GM19099 (cell line): ENCODE data around the gene ZNF207.

Source experiments
- POLR2A ChIP-seq: IDR thresholded peaks from 3 replicates; pipeline ENCODE4 v1.6.1; 2011; ENCODE audit warnings: low read depth; ENCODE audit not compliant: insufficient read length; ENCODE audit errors: extremely low read depth

Gene ZNF207

GRCh38 chr17:32327911-32328310 is 22.0 kb upstream of the ZNF207 start:
- TF ChIP-seq POLR2A: no peak

DNA sequence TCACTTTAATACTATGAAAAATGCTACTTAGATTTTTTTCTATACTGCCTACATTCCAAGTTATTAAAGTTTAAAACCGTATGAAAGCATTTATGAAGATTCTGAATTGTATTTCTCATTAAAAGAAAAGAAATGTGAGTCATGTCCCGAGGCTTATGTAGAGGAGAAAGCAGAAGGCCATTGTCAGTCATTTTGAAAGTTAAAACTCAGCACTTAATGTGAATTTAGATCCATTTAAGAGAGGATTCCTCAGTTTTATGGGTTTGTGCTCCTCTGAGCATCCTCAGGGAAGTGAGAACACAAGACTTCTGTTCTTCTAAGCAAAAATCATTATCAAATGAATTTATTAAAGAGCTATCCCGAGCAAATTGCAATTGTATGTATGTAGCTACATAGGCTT is 19.8 kb upstream of the ZNF207 start:
- no peak for TF ChIP-seq POLR2A

- no peak for TF ChIP-seq POLR2A
These were observed 18.5 kb upstream of the ZNF207 start for GRCh38 chr17:32331243-32332040.

DNA sequence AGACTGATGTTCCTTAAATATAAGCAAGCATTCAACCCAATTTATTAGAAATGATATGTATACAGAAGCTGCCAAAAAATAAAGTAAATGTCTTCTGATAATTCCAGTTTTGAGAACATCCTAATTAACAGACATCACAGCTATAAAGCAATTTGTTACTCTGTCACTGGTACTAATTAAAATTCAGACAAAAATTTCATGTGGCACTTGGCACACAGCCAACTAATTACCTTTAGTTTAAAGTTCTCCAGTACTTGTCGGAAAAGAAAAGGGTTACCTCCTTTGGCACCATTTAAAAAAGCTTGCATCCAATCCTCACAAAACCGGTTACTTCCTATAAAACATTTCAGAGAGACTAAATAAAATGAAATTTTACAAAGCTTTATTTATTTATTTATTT is 16.8 kb upstream of the ZNF207 start:
- no peak for TF ChIP-seq POLR2A

DNA sequence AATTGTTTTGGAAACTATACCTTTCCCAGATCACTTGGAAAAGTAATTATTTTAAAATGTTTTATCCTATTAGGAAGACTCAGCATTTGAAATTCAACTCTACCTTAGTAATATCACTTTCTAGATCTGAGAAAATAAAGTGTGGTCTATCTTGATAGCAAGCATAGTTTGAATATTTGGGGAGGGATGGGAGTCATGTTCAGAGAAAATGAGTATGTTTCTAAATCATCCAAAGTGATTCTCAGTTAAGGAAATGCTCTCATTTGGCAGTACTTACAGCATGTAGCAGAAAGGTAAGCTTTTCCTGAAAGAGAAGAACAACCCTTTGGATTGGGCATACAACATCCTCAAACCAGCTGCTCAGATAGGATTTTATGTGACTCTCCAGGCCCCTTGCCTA is 14.9 kb upstream of the ZNF207 start:
- TF ChIP-seq POLR2A: no peak

- no peak for TF ChIP-seq POLR2A
These were observed 14.3 kb upstream of the ZNF207 start for GRCh38 chr17:32335687-32336086.

DNA sequence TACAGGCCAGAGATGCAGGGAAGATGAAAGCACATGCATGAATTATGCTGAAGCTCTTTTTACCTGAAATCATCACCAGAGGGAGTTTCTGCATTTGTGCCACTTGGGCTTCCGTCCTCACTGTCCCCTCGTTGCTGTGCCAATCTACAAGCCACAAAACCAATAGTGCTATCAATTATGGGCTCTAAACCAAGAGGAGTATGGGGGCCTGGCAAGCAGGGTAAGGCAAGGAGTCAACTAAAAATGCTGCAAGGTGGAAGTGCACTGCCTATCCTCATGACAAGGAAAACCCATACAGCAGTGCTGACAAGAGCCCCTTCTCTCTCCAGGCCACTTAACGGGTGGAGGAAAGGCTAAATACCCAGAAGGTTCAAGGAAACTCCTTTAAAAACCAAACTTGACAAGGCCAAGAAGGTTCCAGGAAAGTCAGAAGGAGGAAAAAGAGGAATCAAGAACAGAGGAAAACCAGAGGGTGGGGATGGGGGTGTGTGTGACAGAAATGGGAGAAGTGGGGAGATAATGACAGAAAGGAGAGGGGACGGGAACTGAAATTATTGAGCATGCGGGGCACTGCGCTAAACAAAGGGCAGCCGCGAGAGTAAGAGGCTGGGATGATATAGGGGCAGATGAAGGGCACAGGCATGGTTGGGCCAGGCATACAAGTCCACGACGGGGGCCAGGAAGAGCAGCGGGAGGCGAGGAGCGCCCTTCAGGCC is 8.7 kb upstream of the ZNF207 start:
- no peak for TF ChIP-seq POLR2A

- peak; percentile 84 for TF ChIP-seq POLR2A
These were observed 7.9 kb upstream of the ZNF207 start, which contains the start of gene C17orf75 for GRCh38 chr17:32341857-32342602. TSS of gene C17orf75 (minus strand) at chr17:32342173. CDS start at chr17:32342139, 34 bp downstream.

DNA sequence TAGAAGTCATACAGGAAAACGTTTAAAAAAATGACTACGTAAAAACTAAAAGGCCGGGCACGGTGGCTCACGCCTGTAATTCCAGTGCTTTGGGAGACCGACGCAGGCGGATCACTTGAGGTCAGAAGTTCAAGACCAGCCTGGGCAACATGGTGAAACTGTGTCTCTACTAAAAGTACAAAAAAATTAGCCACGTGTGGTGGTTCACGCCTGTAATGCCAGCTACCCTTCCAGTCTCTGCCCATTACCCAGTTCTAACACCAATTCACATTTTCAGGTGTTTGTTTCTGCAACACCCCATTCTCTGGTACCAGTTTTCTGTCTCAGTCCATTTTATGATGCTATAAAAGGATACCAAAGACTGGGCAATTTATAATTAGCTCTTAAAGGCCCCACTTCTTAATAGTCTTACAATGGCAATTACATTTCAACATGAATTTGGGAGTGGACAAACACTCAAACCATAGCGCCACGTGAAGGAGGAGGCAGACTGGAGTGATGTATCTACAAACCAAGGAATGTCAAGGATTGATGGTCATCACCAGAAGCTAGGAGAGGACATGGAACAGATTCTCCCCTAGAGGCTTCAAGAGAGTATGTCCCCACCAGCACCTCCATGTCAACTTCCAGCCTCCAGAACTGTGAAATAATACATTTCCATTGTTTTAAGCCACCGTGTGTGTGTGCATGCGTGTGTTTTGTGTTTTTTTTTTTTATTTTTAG is 7.2 kb upstream of the ZNF207 start:
- no peak for TF ChIP-seq POLR2A

GRCh38 chr17:32345951-32346600 is 3.9 kb upstream of the ZNF207 start:
- TF ChIP-seq POLR2A: no peak

DNA sequence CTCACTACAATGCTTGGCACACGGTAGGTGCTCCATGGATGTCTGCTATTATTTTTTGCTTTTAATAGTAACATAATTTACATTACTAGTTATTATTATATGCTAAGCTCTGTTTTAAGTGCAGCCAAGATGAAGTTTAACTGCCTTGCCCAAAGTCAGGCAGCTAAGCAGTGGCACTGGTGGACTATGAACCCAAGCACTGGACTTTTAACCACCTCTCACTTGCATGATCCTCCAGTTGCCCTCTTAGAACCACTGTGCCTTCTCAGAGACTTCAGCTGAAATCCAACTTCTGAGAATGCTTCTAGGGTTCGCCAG is 1.5 kb upstream of the ZNF207 start:
- TF ChIP-seq POLR2A: no peak

- no peak for TF ChIP-seq POLR2A
These were observed 479 bp upstream of the ZNF207 start for GRCh38 chr17:32349503-32349853.

DNA sequence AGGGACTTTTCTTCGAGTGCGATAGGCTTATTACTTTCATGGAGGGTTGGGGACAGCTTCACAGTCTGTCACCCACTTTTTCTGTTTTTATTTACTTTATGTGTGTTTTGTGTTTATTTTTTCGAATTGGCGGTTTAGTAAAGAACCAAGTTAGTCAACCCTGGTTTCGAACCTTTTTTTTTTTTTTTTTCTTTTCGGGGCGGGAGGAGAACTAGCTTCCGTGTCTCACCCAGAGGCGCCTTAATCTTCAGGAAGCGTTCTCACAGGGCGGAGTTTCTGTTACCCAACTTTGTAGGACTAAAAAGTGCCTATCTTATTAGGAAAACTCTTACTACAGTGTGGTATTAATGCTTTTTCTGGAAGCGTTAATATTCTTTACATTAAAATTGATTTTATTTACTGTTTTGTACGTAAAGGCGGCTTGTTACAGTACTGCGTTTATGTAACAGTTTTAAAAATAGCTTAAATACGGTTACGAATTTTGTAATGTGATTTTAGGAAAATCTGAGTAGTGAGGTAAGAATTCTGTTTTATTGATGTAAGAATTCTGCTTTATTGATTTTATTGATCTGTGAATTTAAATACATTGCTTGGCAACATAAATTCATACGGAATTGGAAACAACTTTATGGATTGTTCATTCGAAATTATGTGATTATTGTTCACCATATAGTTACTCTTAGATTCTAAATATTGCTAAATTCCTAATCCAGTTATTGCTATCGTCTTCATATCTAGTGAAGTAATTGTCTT is 885 bp downstream of the ZNF207 start:
- no peak for TF ChIP-seq POLR2A
